Activated naive CD4-positive, alpha-beta T cell (primary cell): ENCODE measurements around the gene PLA2G15.
A peak's percentile ranks its signal among the peaks of the same experiment; 100 is the strongest.

Experiments
- DNase-seq, 4 experiments: peaks; one replicate each; lab custom pipeline; 2025; lab: John Stamatoyannopoulos, UW

The PLA2G15 gene, protein sequence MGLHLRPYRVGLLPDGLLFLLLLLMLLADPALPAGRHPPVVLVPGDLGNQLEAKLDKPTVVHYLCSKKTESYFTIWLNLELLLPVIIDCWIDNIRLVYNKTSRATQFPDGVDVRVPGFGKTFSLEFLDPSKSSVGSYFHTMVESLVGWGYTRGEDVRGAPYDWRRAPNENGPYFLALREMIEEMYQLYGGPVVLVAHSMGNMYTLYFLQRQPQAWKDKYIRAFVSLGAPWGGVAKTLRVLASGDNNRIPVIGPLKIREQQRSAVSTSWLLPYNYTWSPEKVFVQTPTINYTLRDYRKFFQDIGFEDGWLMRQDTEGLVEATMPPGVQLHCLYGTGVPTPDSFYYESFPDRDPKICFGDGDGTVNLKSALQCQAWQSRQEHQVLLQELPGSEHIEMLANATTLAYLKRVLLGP

GRCh38 chr16:68244903-68245853, at the start of gene PLA2G15:
TSS of gene PLA2G15 (plus strand) at chr16:68245373. CDS start at chr16:68245427, 54 bp downstream.
- peak; percentile 91 to 96 (median 94) for DNase-seq

DNA sequence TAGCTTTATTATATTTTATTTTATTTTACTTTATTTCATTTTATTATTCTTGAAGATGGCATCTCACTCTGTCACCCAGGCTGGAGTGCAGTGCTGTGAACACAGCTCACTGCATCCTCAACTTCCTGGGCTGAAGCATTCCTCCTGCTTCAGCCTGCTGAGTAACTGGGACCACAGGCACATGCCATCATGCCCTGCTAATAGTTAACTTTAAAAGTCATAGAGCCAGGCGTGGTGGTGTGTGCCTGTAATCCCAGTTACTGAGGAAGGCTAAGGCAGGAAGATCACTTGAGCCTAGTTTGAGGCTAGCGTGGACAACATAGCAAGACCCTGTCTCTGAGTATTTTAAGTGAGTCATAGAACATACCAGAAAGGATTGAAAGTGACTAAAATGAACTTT, 47.9 kb upstream of the PLA2G15 start:
- no peak for DNase-seq

- no peak for DNase-seq
Measured at GRCh38 chr16:68200088-68200783, 44.9 kb upstream of the PLA2G15 start.

- DNase-seq: no peak
Measured at GRCh38 chr16:68202091-68202519, 43.1 kb upstream of the PLA2G15 start.

DNA sequence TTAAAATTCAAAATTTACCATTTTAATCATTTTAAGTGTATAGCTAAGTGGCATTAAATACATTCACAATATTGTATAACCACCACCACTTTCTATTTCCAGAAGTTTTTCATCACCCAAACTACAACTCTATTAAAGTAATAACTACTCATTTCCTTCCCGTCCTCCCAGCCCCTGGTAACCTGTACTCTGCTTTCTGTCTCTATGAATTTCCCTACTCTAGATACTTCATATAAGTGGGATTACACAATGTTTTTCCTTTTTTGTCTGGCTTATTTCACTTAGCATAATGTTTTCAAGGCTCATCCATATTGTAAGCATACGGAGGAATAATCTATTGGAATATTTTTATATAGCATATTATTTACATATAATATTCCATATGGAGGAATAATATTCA, 38.9 kb upstream of the PLA2G15 start:
- DNase-seq: no peak

GRCh38 chr16:68214726-68215125, 30.4 kb upstream of the PLA2G15 start:
- no peak for DNase-seq

DNA sequence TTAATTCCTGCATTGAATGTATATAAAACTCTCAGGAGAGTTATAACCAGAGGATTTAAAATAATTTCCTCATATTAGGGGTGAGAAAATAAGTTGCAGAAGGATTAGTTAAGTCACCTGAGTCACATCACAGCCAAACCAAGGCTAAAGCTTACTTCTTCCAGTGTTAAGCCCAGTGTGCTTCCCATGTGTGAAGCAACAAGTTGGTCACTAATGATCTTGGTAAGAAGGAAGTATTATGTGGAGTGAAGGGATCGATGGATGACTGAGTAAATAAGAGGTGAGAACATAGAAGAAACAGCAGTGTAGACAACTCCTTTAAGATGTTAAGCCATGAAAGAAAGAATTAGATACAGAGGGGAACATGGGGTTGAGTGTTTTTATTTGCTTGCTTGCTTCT, 29.9 kb upstream of the PLA2G15 start:
- no peak for DNase-seq

DNA sequence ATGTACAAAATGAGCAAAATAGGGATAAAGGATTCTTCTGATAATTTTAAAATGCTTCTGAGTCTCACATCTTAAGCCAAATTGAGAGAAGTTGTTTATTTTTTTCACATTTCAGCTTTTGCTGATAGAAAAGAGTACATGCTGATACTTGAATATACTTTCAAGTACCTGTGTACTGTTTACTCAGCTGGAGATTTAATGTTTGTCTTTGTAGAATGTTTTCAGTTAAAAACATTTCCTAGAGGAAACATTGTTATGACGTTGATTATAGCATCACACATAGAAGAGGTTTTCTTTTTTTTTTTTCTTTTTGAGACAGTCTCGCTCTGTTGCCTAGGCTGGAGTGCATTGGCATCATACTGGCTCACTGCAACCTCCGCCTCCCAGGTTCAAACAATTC, 28.9 kb upstream of the PLA2G15 start:
- DNase-seq: no peak

DNA sequence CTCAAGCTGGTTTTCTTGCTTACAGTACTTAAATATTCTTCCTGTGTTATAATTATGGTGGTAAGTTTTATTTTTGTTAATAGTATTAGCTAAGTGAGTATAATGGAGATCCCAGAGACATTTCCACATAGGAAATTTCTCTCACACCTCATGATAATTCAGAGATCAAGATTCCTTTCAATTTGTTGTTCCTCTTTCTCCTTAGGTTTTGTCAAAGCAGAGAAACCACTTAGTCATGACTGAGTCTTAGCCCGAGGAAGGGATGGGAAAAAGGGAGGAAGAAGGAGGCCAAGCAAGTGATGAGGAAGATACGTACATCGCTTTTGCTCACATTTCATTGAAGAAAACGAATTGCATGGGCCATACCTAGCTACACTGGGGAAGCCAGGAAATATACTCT, 27.7 kb upstream of the PLA2G15 start:
- DNase-seq: no peak

GRCh38 chr16:68219725-68220351, 25.3 kb upstream of the PLA2G15 start:
- DNase-seq: no peak

DNA sequence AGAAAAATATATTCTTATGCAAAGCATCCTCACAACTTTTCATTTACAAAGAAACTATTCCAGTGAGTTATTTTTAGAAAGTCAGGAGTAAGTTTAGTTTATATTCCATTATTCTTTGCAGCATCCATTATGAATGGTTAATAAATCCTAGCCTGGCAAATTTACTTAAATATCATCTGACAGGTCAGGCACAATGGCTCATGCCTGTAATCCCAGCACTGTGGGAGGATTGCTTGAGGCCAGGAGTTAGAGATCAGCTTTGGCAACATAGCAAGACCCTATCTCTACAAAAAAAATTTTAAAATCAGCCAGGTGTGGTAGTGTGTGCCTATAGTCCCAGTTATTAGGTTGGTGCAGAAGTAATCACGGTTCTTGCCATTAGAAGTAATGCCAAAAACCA, 22.1 kb upstream of the PLA2G15 start:
- DNase-seq: no peak

DNA sequence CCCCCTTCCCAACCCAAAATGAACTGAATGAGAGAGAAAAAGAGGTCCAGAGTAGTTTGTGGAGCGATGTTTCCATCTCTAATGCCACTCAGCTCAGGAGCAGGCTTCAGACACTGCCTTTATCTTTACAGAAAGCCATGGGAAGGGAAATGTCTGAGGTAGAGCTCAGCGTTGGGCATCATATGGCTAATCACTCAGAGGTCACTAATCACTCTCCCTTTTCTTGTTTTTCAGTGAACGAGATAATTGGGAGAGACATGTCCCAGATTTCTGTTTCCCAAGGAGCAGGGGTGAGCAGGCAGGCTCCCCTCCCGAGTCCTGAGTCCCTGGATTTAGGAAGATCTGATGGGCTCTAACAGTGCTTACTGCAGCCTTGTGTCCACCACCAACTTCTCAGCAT, 19.1 kb upstream of the PLA2G15 start:
- DNase-seq: no peak

DNA sequence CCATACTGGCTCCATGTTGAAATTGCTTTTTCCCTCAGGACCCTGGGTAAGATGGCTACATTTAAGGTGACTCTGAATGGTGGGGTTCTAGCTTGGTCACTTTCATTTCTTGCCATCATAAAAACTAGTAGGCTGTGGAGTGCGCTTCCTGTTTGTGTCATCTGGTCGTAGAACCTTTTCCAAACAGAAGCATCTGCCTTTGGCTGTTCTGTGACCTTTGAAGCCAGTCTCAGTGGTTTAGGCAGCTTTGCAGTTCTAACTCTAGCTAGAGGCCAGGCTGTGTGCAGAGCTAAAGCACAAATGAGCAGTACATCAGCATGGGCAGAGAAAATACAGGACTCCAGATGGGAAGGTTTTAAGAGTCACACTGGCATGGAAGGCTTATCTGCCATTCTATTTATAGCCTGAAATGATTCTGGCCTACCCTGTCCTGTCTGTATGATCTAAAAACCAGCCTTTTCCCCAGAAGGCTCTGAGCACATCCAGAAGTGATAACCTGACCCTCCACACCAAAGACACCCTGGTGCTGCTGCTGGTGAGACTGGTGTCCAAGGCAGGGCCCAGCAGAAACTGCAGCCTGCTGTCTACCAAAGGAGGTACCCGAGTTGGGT, 17.9 kb upstream of the PLA2G15 start:
- DNase-seq: no peak

DNA sequence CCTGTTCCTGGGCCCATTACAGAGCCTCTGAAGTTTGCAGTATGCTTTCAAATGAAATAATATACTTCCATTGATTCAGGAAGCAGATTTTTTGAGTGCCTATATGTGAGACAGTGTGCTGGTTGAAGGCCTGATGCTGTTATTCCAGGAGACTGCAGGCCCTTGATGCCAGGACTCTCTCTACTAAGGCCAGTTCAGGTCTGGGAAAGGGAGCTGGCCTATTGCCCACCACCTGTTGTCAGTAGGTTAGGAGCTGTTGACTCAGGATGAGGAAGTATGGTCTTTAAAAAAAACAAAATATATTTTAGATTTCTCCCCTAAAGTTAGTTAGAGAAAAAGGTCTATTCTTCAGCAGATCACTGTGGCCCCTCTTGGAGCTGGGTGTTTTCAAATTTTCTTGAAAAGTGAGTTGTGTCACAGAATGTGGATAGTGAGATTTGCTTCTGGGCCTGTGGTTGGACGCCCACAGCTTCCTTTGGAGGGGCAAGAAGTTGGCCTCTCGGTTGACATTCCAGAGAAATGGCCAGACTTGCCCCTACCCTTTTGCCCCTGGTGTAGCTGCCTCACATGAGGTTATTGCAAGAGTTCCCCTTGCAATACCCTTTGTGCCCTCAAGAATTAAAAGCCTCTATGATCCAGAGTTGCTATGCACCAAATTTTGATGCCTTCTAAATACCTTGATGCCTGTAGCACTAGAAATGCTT, 17.2 kb upstream of the PLA2G15 start:
- DNase-seq: no peak

- DNase-seq: no peak
Measured at GRCh38 chr16:68228652-68229051, 16.5 kb upstream of the PLA2G15 start.

DNA sequence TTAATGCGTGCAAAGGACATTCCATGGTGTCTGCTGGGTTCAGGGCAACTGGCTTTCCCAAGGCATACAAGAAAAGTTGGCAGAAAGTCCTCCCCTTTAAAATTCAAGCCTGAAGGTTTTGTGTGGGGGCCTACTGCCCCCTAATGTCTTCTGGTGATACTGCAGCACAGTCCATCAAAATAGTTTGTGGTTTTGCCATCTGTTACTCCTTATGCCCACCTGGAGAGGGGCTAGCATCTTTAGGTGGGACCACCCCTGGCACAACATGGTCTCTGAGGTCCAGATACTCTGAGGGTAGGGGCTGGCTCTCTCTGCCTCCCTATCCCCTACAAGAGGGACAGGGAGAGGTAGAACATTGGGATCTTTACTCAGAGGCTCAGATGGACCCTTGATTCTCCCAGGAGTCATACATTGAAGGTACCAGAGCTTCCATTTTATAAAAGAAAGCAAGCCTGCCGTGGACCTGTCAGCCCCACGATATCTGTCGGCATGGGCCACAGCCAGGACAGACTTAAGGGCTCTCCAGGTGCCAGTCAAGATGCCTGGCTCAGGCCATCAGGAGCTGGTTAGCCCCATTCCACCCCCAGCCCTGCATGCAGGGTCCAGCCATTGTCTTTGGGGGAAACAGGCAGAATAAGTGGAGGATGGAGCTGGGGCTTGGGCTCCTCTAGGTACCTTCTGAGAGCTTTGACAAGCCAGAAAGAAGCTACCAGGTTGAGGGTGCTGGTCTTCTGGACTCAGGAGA, 15.6 kb upstream of the PLA2G15 start:
- peak in 1 of 4 experiments; percentile 32 for DNase-seq

DNA sequence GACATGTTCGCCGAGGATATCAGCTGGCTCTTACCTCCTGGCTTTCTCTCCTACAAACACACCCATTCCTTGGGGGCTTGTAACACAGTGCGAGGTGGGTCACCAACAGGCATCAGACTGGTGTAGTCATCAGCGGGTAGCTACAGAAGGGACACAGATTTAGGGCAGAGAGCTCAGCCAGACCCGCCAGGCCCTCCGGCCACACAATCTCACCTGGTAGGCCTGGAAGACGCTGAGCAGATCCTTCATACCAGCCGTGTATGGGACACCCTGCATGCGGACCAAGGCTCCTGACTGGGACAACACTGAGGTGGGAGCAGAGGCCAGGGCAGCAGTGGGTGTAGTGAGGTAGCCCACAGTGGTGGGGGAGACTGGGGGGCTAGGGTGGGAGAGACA, 15.0 kb upstream of the PLA2G15 start:
- no peak for DNase-seq

DNA sequence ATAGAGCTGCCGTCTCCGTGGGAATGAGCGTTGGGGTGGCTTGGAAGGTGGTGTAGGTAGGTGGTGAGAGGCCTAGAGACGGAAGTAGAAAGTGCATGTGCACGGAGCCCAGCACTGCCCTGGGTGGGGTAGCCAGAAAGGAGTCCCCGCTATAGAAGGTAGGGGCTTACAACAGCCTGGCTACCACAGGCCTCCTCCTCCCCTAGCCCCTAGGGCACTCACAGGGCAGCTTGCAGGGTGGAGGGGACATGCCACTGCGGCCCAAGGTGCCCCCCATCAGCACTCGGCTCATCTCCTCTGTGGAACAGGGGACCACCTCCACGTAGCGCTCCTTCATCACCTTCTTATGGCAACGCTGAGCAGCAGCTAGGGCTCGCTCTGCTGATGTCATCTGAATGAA, 14.2 kb upstream of the PLA2G15 start:
- DNase-seq: no peak

GRCh38 chr16:68231384-68232136, 13.6 kb upstream of the PLA2G15 start:
- DNase-seq: no peak
